ENCODE data around the gene PPARGC1A. TPM values are rescaled to one million over a fixed set of nuclear protein-coding genes. Genes with fewer than 3 reads are reported as not detected.

Gene PPARGC1A
- total and polyA plus RNA-seq, 2 of the 13 experiments (the other 11 are each of a cell fraction or from before 2014, with no cell fraction given): 20.7 to 37.3 TPM

DNA sequence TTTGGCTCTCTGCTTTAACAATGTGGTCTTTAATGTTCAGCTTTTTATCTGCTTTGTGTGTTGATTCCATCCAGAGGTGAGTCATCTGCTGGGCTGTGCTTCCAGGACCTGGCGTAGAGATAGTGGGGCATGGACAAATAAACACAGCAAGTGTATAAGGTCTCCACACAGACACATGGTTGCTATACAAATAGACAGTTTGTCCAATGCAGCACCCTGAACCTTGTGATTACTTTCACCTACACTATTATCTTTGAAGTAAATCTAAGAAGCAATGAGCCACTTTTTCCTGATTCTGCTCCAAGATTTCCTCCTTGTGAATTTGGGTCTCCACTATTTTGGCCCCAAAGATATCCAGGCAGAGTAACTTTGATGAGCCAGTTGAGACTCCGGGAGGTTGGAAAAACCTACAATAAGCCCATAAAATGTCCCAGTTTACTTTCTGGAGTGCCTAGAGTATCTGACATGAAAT, 12.1 kb downstream of the PPARGC1A start (continued):
- TF ChIP-seq TGIF2 (CRISPR knock-in tag; IDR thresholded peaks at IDR 0.05): peak; percentile 57; the same call in 1 of the 2 replicates
- TF ChIP-seq, protein P1, sequence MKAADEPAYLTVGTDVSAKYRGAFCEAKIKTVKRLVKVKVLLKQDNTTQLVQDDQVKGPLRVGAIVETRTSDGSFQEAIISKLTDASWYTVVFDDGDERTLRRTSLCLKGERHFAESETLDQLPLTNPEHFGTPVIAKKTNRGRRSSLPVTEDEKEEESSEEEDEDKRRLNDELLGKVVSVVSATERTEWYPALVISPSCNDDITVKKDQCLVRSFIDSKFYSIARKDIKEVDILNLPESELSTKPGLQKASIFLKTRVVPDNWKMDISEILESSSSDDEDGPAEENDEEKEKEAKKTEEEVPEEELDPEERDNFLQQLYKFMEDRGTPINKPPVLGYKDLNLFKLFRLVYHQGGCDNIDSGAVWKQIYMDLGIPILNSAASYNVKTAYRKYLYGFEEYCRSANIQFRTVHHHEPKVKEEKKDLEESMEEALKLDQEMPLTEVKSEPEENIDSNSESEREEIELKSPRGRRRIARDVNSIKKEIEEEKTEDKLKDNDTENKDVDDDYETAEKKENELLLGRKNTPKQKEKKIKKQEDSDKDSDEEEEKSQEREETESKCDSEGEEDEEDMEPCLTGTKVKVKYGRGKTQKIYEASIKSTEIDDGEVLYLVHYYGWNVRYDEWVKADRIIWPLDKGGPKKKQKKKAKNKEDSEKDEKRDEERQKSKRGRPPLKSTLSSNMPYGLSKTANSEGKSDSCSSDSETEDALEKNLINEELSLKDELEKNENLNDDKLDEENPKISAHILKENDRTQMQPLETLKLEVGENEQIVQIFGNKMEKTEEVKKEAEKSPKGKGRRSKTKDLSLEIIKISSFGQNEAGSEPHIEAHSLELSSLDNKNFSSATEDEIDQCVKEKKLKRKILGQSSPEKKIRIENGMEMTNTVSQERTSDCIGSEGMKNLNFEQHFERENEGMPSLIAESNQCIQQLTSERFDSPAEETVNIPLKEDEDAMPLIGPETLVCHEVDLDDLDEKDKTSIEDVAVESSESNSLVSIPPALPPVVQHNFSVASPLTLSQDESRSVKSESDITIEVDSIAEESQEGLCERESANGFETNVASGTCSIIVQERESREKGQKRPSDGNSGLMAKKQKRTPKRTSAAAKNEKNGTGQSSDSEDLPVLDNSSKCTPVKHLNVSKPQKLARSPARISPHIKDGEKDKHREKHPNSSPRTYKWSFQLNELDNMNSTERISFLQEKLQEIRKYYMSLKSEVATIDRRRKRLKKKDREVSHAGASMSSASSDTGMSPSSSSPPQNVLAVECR (CRISPR knock-in tag; IDR thresholded peaks at IDR 0.05; ENCODE audit: borderline replicate concordance): peak; percentile 53; the same call in 1 of the 2 replicates
- 0 out of 2 replicates have a peak, but pooled peaks have one; percentile 37 for TF ChIP-seq ZNF230 (CRISPR knock-in tag; IDR thresholded peaks at IDR 0.05)
- TF ChIP-seq DRAP1 (CRISPR knock-in tag; IDR thresholded peaks at IDR 0.05): peak; percentile 78
- TF ChIP-seq, protein P2, sequence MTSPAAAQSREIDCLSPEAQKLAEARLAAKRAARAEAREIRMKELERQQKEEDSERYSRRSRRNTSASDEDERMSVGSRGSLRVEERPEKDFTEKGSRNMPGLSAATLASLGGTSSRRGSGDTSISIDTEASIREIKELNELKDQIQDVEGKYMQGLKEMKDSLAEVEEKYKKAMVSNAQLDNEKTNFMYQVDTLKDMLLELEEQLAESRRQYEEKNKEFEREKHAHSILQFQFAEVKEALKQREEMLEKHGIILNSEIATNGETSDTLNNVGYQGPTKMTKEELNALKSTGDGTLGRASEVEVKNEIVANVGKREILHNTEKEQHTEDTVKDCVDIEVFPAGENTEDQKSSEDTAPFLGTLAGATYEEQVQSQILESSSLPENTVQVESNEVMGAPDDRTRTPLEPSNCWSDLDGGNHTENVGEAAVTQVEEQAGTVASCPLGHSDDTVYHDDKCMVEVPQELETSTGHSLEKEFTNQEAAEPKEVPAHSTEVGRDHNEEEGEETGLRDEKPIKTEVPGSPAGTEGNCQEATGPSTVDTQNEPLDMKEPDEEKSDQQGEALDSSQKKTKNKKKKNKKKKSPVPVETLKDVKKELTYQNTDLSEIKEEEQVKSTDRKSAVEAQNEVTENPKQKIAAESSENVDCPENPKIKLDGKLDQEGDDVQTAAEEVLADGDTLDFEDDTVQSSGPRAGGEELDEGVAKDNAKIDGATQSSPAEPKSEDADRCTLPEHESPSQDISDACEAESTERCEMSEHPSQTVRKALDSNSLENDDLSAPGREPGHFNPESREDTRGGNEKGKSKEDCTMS (CRISPR knock-in tag; conservative IDR thresholded peaks at IDR 0.05): no peak
- TF ChIP-seq ZNF207 (IDR thresholded peaks at IDR 0.05; ENCODE audit: borderline replicate concordance): no peak
- TF ChIP-seq NCOA2 (CRISPR knock-in tag; IDR thresholded peaks at IDR 0.05): peak; percentile 90
- peak; percentile 78; the same call in 1 of the 2 replicates for TF ChIP-seq KDM4B (CRISPR knock-in tag; IDR thresholded peaks at IDR 0.05)
- TF ChIP-seq FOXK1 (CRISPR knock-in tag; IDR thresholded peaks at IDR 0.05; ENCODE audit: borderline replicate concordance, low read depth): peak; percentile 84; the same call in 1 of the 2 replicates
- no peak for TF ChIP-seq NRL (CRISPR knock-in tag; IDR thresholded peaks at IDR 0.05; ENCODE audit: borderline replicate concordance)
- TF ChIP-seq FOXA3 (CRISPR knock-in tag; IDR thresholded peaks at IDR 0.05): peak; percentile 90
- TF ChIP-seq, protein P3, sequence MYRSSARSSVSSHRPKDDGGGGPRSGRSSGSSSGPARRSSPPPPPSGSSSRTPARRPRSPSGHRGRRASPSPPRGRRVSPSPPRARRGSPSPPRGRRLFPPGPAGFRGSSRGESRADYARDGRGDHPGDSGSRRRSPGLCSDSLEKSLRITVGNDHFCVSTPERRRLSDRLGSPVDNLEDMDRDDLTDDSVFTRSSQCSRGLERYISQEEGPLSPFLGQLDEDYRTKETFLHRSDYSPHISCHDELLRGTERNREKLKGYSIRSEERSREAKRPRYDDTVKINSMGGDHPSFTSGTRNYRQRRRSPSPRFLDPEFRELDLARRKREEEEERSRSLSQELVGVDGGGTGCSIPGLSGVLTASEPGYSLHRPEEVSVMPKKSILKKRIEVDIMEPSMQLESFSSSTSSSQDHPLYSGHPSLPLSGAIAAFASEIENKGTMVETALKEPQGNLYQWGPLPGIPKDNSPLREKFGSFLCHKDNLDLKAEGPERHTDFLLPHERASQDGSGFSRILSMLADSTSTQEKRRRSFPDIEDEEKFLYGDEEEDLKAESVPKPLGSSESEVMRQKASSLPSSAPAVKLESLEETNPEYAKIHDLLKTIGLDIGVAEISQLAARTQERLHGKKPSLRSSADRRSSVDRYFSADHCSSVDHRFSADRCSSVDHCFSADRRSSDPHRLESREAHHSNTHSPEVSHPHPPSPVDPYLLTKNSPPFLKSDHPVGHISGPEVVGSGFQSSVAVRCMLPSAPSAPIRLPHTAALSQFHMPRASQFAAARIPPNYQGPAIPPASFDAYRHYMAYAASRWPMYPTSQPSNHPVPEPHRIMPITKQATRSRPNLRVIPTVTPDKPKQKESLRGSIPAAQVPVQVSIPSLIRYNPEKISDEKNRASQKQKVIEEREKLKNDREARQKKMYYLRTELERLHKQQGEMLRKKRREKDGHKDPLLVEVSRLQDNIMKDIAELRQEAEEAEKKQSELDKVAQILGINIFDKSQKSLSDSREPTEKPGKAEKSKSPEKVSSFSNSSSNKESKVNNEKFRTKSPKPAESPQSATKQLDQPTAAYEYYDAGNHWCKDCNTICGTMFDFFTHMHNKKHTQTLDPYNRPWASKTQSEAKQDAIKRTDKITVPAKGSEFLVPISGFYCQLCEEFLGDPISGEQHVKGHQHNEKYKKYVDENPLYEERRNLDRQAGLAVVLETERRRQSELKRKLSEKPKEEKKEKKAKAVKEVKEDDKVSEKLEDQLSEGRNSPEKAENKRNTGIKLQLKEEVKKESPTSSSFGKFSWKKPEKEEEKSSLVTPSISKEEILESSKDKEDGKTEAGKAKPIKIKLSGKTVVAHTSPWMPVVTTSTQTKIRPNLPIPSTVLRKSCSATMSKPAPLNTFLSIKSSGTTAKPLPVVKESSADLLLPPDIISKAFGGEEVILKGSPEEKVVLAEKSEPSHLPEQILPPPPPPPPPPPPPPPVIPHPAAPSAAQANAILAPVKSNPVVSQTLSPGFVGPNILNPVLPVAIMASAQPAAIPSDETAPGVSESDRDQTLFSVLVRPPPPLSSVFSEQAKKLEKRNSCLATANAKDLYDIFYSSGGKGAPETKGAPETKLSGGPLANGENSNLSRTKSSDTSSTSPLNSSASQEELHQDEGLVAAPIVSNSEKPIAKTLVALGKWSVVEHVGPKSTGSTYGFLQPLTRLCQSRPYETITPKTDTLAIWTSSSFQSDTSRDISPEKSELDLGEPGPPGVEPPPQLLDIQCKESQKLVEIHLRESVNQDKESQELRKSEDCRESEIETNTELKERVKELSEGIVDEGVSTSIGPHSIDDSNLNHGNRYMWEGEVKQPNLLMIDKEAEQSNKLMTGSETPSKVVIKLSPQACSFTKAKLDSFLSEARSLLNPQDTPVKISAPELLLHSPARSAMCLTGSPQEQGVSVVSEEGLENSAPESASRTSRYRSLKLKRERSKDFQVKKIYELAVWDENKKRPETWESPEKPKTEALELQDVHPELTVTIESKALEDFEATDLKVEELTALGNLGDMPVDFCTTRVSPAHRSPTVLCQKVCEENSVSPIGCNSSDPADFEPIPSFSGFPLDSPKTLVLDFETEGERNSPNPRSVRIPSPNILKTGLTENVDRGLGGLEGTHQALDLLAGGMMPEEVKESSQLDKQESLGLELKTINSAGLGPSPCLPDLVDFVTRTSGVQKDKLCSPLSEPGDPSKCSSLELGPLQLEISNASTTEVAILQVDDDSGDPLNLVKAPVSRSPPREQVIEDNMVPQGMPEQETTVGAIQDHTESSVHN (CRISPR knock-in tag; IDR thresholded peaks at IDR 0.05): no peak
- peak; percentile 23; the same call in 1 of the 2 replicates for TF ChIP-seq TCF7L2 (IDR thresholded peaks at IDR 0.05; ENCODE audit: low read depth, low read length)
- no peak for TF ChIP-seq KLF12 (CRISPR knock-in tag; IDR thresholded peaks at IDR 0.05; ENCODE audit: borderline replicate concordance)

Measured in HepG2 (cell line).